K562 (cell line): ENCODE data around the gene PDLIM4. TPM values are rescaled to one million over a fixed set of nuclear protein-coding genes. Genes with fewer than 3 reads are reported as not detected.
A peak's percentile ranks its signal among the peaks of the same experiment; 100 is the strongest.

Experiments
- ATAC-seq: fragments of 200-7000 bp; cut with Tn5 transposase; 3 replicates; pipeline ENCODE4 v1.9.1; 2020; ENCODE audit warnings: moderate library complexity
- BruUV-seq: library from RNA; stranded (reverse); fragments of 400-500 nt; replicated peaks from 2 replicates; lab custom pipeline; 2021; lab: Mats Ljungman, UMichigan
- CTCF ChIA-PET: fragments of 300-600 bp; formaldehyde crosslinking; extraction: SDS; loops from one replicate; lab custom pipeline; 2021; ENCODE audit warnings: low intra/inter-chr PET ratio; lab: Yijun Ruan, JAX
- POLR2A ChIA-PET: fragments of 300-600, 350-650 bp; sonication (Branson Sonifier 250); formaldehyde crosslinking; extraction: SDS; loops from one replicate; lab custom pipeline; 2021; ENCODE audit warnings: antibody characterized with exemption, inconsistent platforms; lab: Yijun Ruan, JAX
- DNase-seq, 4 experiments: peaks; one replicate each; pipeline versions ENCODE4 v3.0.0 to v3.0.0-alpha.2; 2011 to 2018; ENCODE audit warnings: low spot score in 3 of 4, mixed read lengths in 3 of 4; ENCODE audit errors: extremely low read depth in 1 of 4
- FAIRE-seq: peaks from 2 replicates; lab custom pipeline; 2011; peaks lifted over from hg19 to GRCh38; lab: Jason Lieb, UNC
- H2AFZ ChIP-seq: 2 replicates; pipeline ENCODE4 v1.6.0; 2011; ENCODE audit warnings: low read depth, low read length, control low read depth, inconsistent platforms
- H3K27ac ChIP-seq: fragments of 200-600 bp; 3 replicates; pipeline ENCODE4 v1.8.0; 2011; ENCODE audit warnings: low read depth, mild to moderate bottlenecking, control low read depth, inconsistent platforms, low read length, moderate library complexity, mixed read lengths; ENCODE audit errors: extremely low read depth
- H3K27me3 ChIP-seq, 2 experiments: fragments of 300-600 bp in 1 of 2; 2 replicates in 1 of 2; 3 replicates in 1 of 2; pipeline versions ENCODE4 v1.6.0 to v1.8.0; 2011; ENCODE audit warnings: inconsistent platforms in 2 of 2, low read length in 2 of 2, mild to moderate bottlenecking in 1 of 2, mixed read lengths in 1 of 2, moderate library complexity in 1 of 2; ENCODE audit not compliant: control insufficient read depth in 2 of 2, insufficient read depth in 2 of 2
- H3K36me3 ChIP-seq: fragments of 300-600 bp; 3 replicates; pipeline ENCODE4 v1.8.0; 2011; ENCODE audit warnings: mild to moderate bottlenecking, low read length, inconsistent platforms; ENCODE audit not compliant: control insufficient read depth, insufficient read depth
- H3K4me1 ChIP-seq, 2 experiments: fragments of 200-600 bp in 1 of 2; replicated peaks in 1 of 2; 2 replicates in 1 of 2; 3 replicates in 1 of 2; pipeline versions ENCODE4 v1.5.1 to v1.8.0; 2011; ENCODE audit warnings: inconsistent platforms in 2 of 2, low read length in 2 of 2, mild to moderate bottlenecking in 1 of 2, mixed read lengths in 1 of 2, moderate library complexity in 1 of 2; ENCODE audit not compliant: control insufficient read depth in 2 of 2, insufficient read depth in 2 of 2
- H3K4me2 ChIP-seq: 2 replicates; pipeline ENCODE4 v1.6.1; 2011; ENCODE audit warnings: low read length, control low read depth, inconsistent platforms, mixed read lengths; ENCODE audit not compliant: insufficient read depth
- H3K4me3 ChIP-seq: fragments of 200-600 bp; sonication (generic), shearing (Covaris generic); 2 replicates; pipeline ENCODE4 v1.5.1; 2016; ENCODE audit warnings: control low read depth, inconsistent platforms
- H3K79me2 ChIP-seq: fragments of 200-600 bp; 3 replicates; pipeline ENCODE4 v1.8.0; 2011; ENCODE audit warnings: low read length, inconsistent platforms; ENCODE audit not compliant: control insufficient read depth, insufficient read depth
- H3K9ac ChIP-seq, 2 experiments: 2 replicates each; pipeline versions ENCODE4 v1.6.0 to v1.6.1; 2011; ENCODE audit warnings: low read depth in 2 of 2, low read length in 2 of 2, control low read depth in 1 of 2, inconsistent platforms in 1 of 2, mild to moderate bottlenecking in 1 of 2, mixed read lengths in 1 of 2; ENCODE audit not compliant: insufficient read depth in 1 of 2
- H3K9me1 ChIP-seq: one replicate; pipeline ENCODE4 v1.6.0; 2011; ENCODE audit warnings: inconsistent platforms, mild to moderate bottlenecking, low read length, moderate library complexity; ENCODE audit not compliant: control insufficient read depth, insufficient read depth
- H3K9me3 ChIP-seq: replicated peaks from 2 replicates; pipeline ENCODE4 v1.5.1; 2011; ENCODE audit warnings: low read depth, low read length, inconsistent platforms; ENCODE audit not compliant: control insufficient read depth, insufficient read depth
- H4K20me1 ChIP-seq: replicated peaks from 2 replicates; pipeline ENCODE4 v1.6.1; 2011; ENCODE audit warnings: low read length, inconsistent platforms, mixed read lengths; ENCODE audit not compliant: control insufficient read depth, insufficient read depth
- BRCA1 ChIP-seq, 2 experiments: fragments of 450-650 bp in 1 of 2; sonication (generic) in 1 of 2; formaldehyde crosslinking in 1 of 2; IDR thresholded peaks; 2 replicates each; pipeline versions ENCODE4 v1.5.0 to v1.6.1; 2017 to 2020; ENCODE audit warnings: mild to moderate bottlenecking in 1 of 2, missing genetic modification reagents in 1 of 2
- CEBPB ChIP-seq: fragments of 450-650 bp; IDR thresholded peaks from 2 replicates; pipeline ENCODE4 v1.6.1; 2016; ENCODE audit warnings: missing genetic modification characterization, missing compliant biosample characterization
- CEBPG ChIP-seq, 3 experiments: fragments of 200-800 bp in 1 of 3; sonication (Bioruptor generic) in 1 of 3; sonication (generic) in 1 of 3; formaldehyde crosslinking in 1 of 3; IDR thresholded peaks in 2 of 3; conservative IDR thresholded peaks in 1 of 3; 2 replicates each; pipeline versions ENCODE4 v1.6.1 to v1.8.0; 2016 to 2022; ENCODE audit warnings: missing compliant biosample characterization in 2 of 3, missing genetic modification characterization in 2 of 3, mild to moderate bottlenecking in 1 of 3, missing genetic modification reagents in 1 of 3
- CTBP1 ChIP-seq: fragments of 450-650 bp; IDR thresholded peaks from 2 replicates; pipeline ENCODE4 v1.6.1; 2016; ENCODE audit warnings: borderline replicate concordance
- GMEB1 ChIP-seq: fragments of 250-450 bp; sonication (Bioruptor Pico); IDR thresholded peaks from 2 replicates; pipeline ENCODE4 v1.4.0; 2020; ENCODE audit warnings: mild to moderate bottlenecking
- HIVEP1 ChIP-seq: fragments of 250-450 bp; sonication (Bioruptor Pico); IDR thresholded peaks from 2 replicates; pipeline ENCODE4 v1.4.0; 2020; ENCODE audit warnings: mild to moderate bottlenecking
- HNRNPK ChIP-seq: fragments of 200-400 bp; formaldehyde crosslinking; IDR thresholded peaks from one replicate; pipeline ENCODE4 v1.6.1; 2018; ENCODE audit warnings: mild to moderate bottlenecking, low read depth, low read length; ENCODE audit not compliant: poor library complexity, severe bottlenecking
- NR0B1 ChIP-seq: fragments of 450-650 bp; IDR thresholded peaks from one replicate; pipeline ENCODE4 v1.6.1; 2018; ENCODE audit warnings: mild to moderate bottlenecking, moderate library complexity; ENCODE audit not compliant: partially characterized antibody
- NR1H2 ChIP-seq: sonication (generic); formaldehyde crosslinking; IDR thresholded peaks from 2 replicates; pipeline ENCODE4 v1.4.0; 2020; ENCODE audit warnings: mild to moderate bottlenecking, missing genetic modification reagents
- PREB ChIP-seq: sonication (generic); formaldehyde crosslinking; IDR thresholded peaks from 2 replicates; pipeline ENCODE4 v1.8.1; 2023; ENCODE audit warnings: mild to moderate bottlenecking, missing genetic modification reagents
- SNIP1 ChIP-seq: fragments of 450-650 bp; IDR thresholded peaks from 2 replicates; pipeline ENCODE4 v1.7.1; 2017; ENCODE audit warnings: low read depth, mild to moderate bottlenecking
- THRA ChIP-seq: fragments of 450-650 bp; IDR thresholded peaks from 2 replicates; pipeline ENCODE4 v1.6.1; 2017; ENCODE audit warnings: mild to moderate bottlenecking, moderate library complexity
- ZFPM2 ChIP-seq: fragments of 250-450 bp; sonication (Bioruptor Pico); IDR thresholded peaks from 2 replicates; pipeline ENCODE4 v1.5.1; 2022; ENCODE audit warnings: mild to moderate bottlenecking
- ZNF197 ChIP-seq: fragments of 200-800 bp; sonication (Bioruptor generic); IDR thresholded peaks from 2 replicates; pipeline ENCODE4 v1.6.1; 2016; ENCODE audit warnings: low read depth, missing genetic modification characterization, missing compliant biosample characterization
- ZNF830 ChIP-seq: fragments of 250-450 bp; sonication (Bioruptor Pico); IDR thresholded peaks from 2 replicates; pipeline ENCODE4 v1.5.0; 2021; ENCODE audit warnings: mild to moderate bottlenecking
- ZSCAN29 ChIP-seq: fragments of 450-650 bp; IDR thresholded peaks from 2 replicates; pipeline ENCODE4 v1.6.1; 2017
- WGBS: fragments of 100-300 bp; shearing (Covaris generic); methylation state at CpG from one replicate; pipeline ENCODE4 v1.1.6; 2016; ENCODE audit warnings: low coverage, mixed read lengths; ENCODE audit not compliant: insufficient coverage; ENCODE audit errors: missing lambda C conversion rate; 5-methylcytosine and 5-hydroxymethylcytosine counted together
- in situ Hi-C: fragments of 300-500 bp; cut with MboI; formaldehyde crosslinking; loops from 4 replicates; pipeline ENCODE4 v1.15.0; 2018; ENCODE audit warnings: inconsistent platforms, mixed read lengths
- intact Hi-C: fragments of 100-400 bp; cut with micrococcal nuclease; formaldehyde crosslinking; loops from 2 replicates; pipeline ENCODE4 v1.14.2; 2022
- polyA plus RNA-seq, 8 experiments: library from polyadenylated mRNA; depleted of rRNA in 4 of 8; stranded (reverse) in 5 of 8; unstranded in 3 of 8; fragments of >200 nt; fragmentation: Nextera tagmentation in 2 of 8; fragmentation: Illumina TruSeq in 1 of 8; extraction: Ambion mirVana in 2 of 8; extraction: Trizol in 1 of 8; gene quantifications; 2 replicates each; pipeline versions ENCODE4 v1.2.1 to v1.2.3, GENCODE V29; 2011 to 2014; ENCODE audit warnings: inconsistent platforms in 1 of 8, missing spikeins in 1 of 8
- total RNA-seq, 7 experiments: library from RNA; depleted of rRNA in 6 of 7; stranded (reverse); fragments of >200 nt in 6 of 7; fragmentation: Illumina TruSeq in 2 of 7; extraction: Trizol in 2 of 7; gene quantifications; 2 replicates each; pipeline versions ENCODE4 v1.2.1 to v1.2.3, GENCODE V29; 2011 to 2021; ENCODE audit warnings: low replicate concordance in 1 of 7

Gene PDLIM4
- total and polyA plus RNA-seq, 9 of the 15 experiments (the other 6 are each of a cell fraction or from before 2014, with no cell fraction given) = 0.28 to 32.8 (median 13.1) TPM

GRCh38 chr5:132254321-132254977 is 3.0 kb upstream of the PDLIM4 start:
- Histone ChIP-seq H3K27me3 (no peaks in the 10 kb centered on the region), H3K79me2 (peaks cover 19% of the 10 kb centered on the region), H3K4me2 (no peak overlapping the region), H3K9me3 (no peaks in the 10 kb centered on the region; the same call in 1 of the 2 replicates), H3K4me1 (peaks cover 10 to 30% of the 10 kb centered on the region in 2 experiments), H4K20me1 (no peaks in the 10 kb centered on the region), H3K36me3 (no peaks in the 10 kb centered on the region), H3K27ac (no peak overlapping the region), H2AFZ (no peak overlapping the region), H3K4me3 (no peak overlapping the region), H3K9ac (peak overlapping the region in 1 of 2 experiments; percentile 21; a peak in 1 of 4 replicates), H3K9me1 (no peaks in the 10 kb centered on the region)
- intact Hi-C loops (no loop called here), in situ Hi-C loops (no loop called here)
- 39% methylated on average over 6 of the region's 7 CpGs for WGBS
- no TSS peak for BruUV-seq
- DNase-seq = no peak
- FAIRE-seq = no peak
- ChIA-PET CTCF (no interaction called here), POLR2A (interaction anchor here (0.7 kb wide), 2 partner anchors 25 to 54 kb away, joined by 3 to 4 read pairs; no protein-coding TSS in a partner anchor)
- no peak for ATAC-seq
- TF ChIP-seq NR1H2 (CRISPR knock-in tag) = no peak
- no peak for TF ChIP-seq CEBPG (CRISPR knock-in tag; IDR thresholded peaks at IDR 0.05)
- TF ChIP-seq CEBPG (tag; conservative IDR thresholded peaks at IDR 0.05 in 1 of 2, IDR thresholded peaks at IDR 0.05 in 1 of 2) = no peak
- TF ChIP-seq SNIP1 = no peak
- no peak for TF ChIP-seq THRA
- no peak for TF ChIP-seq HNRNPK
- TF ChIP-seq NR0B1 = no peak
- TF ChIP-seq GMEB1 (CRISPR knock-in tag) = no peak
- TF ChIP-seq ZNF197 (CRISPR knock-in tag) = no peak
- no peak for TF ChIP-seq PREB (CRISPR knock-in tag)
- TF ChIP-seq ZFPM2 = no peak
- TF ChIP-seq ZSCAN29 = no peak
- TF ChIP-seq HIVEP1 = no peak
- TF ChIP-seq BRCA1 (IDR thresholded peaks at IDR 0.05) = no peak
- no peak for TF ChIP-seq BRCA1 (CRISPR knock-in tag; IDR thresholded peaks at IDR 0.05)
- no peak for TF ChIP-seq ZNF830 (CRISPR knock-in tag)
- no peak for TF ChIP-seq CEBPB (tag)
- no peak for TF ChIP-seq CTBP1
